ENCODE results near the gene HS1BP3.

The HS1BP3 gene

DNA sequence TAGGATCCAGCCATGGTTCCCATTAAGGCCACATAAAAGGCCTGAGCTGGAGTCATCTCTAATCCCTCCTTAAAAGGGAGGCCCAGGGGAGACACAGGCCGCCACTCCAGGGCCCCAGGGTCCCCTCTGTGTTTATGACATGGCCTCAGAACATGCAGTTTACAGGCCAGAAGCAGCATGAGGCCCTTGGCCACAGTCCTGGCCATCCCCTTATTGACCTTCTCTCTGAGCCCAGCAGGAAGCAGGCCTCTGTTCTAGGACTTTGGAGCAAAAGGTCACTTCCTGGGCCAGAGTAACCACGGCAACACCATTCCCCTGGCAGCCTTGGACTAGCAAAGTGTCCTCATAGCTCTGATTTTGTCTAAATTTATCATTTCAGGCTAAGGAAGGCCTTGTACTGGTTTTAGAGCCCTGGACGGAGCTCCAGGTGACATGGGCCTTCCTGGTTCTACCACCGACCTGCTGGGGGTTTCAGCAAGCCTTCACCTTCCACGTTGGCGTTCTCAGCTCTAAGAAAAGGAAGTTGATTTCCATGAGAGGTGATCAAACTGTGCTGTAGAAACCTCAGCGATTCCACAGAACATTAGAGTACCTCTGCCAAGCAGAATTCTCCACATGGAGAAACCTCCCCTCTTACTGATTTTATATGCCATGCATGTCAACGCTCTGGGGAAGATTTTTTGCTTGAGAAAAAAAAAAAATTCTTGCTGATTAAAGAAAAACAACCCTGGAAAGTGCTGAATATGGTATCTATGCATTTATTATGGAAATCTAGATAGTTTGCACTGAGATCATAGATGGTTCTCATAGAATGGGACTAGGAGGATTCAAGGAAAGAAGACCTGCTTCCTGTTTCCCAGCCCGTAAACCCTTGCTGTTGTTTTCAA is 53.7 kb downstream of the HS1BP3 start:
- DNase-seq, result no peak

DNA sequence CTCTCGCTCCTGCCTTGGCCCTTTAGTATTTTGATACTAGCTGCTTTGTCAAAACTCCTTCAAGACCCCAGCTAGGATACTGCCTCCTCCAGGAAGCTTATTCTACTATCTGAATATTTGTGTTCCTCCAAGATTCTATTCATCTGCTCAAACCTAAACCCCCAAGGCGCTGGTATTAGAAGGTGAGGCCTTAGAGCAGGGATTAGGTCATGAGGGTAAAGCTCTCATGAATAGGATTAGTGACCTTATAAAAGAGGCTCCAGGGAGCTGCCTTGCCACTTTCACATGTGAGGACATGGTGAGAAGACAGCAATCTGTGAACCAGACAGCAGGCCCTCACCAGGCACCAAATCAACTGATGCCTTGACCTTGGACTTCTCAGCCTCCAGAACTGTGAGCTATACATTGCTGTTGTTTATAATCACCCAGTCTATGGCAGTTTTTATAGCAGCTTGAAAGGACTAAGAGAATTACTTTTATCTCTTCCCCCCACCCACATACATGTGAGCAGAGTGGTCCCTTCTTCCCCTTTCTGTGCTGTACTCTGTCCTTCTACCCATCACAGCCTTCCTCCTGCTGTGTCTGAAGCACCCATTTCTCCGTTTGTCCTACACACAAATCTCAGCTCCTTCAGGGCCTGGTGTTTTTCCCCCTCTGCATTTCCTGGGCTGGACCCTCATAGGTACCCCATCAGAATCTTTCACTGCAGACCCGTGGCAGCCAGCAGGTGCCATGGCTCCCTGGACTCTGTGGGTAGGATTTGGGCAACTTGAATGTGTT is 54.5 kb downstream of the HS1BP3 start:
- no peak for DNase-seq

DNA sequence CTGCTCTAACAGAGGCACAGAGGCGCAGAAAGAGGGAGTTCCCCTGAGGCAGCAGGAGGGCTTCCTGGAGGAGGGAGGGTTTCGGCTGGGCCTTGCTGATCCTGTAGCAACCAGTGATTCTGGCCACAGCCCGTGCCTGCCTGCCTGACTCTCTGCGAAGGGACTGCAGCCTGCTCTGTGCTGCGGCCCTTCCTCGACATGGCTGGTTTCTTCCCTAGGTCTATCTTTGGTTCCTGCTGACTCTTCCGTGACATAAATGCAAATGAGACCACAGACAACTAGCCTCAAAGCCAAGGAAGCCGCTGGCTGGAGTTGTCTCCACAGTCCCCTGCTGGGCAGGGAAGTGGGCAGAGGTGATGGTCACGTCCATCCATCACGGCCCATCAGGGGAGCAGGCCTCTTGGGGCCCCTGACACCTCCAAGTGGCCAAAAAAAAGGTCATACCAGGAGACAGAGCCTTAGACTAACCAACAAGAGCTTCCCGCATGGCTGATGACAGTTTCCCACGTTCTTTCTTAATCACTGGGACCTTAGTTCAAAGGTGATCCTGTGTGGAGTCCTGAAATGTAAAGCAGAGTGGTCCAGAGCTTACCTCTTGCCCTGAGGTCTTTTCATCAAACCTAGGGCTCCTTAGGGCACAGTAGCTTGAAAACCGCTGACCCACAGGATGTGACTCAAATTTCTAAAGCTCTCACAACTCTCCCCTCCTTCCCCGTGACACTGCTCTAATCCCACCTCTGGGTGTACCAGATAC is 55.3 kb downstream of the HS1BP3 start:
- DNase-seq, result no peak

DNA sequence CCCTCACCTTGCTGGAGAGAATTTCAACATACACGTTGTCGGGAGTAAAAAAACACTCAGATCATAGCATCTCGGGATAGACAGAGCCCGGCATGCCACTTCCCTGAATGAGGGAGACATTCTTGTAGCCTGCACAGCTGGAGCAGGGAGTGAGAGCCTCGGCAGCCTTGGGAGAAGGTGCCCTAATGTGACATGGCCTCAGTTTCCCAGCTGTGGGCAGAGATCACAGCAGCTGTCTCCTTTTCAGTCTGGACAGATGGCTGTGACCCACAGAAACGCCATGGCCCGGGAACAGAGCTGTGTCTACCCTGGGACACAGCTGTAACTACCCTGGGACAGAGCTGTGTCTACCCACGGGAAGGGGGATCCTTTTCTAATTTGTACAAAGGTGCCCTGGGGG is 55.9 kb downstream of the HS1BP3 start:
- DNase-seq, result no peak

DNA sequence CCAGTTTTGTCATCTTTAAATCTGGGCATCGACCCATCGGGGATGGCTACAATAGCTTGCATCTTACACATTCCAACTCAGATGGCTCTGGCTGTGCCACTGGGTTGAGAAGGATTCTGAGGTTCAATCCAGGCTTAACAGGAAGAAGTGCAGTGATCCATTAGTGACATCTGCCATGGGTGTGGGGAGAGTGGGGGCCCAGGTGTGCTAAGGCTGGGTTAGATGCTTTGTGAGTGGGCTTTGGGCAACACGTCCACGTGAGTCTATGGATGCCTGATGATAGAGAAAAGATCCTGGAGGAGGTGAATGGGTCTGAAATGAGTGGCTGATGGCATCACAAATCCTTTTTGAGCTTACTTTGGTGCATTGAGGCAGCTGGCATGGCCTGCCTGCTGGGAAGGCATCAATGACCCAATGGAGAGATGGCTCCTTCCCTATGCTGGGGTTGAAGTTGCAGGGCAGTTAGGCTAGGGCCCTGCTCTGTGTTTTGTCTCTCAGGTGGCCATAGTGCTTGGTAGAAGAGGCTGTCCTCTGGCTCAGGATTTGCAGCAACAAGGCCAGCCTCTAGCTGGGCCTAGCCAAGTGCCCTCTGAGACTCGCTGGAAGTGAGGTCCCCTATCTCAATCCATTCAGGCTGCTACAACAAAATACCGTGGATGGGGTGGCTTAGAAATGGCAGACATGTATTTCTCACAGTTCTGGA is 56.7 kb downstream of the HS1BP3 start:
- no peak for DNase-seq

DNA sequence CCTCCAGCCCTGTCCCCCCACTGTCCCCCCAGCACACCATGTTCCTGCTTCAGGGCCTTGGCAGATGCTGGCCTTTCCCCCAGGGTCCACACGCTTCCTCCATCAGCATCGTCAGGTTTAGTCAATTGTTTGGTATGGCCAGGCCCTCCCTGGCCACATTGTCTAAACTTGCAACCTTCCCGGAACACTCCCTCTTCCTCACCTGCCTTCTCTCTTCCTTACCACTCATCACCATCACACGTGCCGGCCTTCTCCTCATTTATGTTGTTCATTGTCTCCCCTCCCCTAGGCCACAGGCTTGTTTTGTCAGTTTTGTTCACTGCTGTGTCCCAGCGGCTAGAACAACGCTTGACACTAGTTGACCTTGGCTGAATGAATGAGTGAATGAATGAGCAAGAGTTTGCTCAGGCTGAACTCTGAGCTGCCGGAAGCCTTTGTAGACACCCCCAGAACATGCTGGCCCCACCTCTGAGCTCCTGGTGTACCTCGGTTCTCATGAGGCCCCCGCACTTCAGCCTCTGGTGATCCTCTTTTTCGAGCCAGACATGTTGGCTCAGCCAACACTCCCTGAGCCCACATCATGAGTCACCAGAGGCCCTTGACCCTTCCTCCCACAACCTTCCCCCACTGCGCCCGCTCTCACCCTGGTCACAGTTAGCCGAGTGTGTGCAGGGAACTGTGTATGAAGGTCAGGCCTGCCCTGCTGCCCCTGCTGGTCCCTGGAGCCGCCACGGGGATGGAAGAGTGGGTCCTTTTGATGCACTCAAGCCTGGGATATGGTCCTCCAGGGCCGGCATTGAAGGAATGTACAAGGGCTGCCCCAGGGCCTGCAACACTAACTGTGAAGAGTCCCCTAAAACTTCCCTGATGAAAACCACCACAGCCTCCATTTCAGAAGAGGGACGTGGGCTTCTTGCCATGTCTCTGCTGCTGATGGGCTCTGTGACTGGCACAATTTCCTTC is 57.5 kb downstream of the HS1BP3 start:
- no peak for DNase-seq

DNA sequence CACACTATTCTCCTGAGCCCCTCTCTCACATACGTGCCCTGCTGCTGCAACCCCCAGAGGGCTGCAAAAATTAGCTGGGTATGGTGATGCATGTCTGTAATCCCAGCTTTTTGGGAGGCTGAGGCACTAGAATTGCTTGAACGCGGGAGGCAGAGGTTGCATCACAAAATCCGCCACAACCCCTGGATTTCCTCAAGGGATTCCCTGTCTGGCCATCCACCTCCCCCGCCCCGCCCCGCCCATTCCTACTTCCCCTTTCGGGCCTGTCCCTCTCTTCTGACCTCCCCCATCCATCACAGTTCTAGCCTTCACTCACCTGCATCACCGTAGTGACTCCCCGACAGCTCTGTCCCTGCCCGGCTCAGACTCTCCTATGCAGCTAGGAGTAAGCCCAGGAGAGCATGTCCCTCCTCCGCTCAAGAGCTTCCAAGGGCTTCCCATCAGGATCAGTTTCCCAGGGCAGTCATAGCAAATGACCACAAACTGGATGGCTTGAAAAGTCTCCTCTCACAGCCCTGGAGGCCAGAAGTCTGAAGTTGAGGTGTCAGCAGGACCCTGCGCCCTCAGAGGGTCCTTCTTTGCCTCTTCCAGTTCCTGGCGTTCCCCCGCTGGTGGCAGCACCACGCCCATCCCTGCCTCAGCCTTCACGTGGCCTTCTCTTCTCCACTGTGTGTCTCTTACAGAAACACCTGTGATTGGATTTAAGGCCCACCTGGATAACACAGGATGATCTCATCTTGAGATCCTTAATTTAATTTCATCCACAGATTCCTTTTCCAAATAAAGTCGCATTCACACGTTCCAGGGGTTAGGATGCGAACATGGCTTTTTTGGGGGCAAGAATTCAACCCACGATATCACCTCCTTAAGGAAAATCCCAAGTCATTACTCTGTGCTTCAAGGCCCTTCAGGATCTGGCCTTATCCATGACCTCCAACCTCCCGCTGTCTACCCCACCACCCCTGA is 58.5 kb downstream of the HS1BP3 start:
- DNase-seq, result no peak

DNA sequence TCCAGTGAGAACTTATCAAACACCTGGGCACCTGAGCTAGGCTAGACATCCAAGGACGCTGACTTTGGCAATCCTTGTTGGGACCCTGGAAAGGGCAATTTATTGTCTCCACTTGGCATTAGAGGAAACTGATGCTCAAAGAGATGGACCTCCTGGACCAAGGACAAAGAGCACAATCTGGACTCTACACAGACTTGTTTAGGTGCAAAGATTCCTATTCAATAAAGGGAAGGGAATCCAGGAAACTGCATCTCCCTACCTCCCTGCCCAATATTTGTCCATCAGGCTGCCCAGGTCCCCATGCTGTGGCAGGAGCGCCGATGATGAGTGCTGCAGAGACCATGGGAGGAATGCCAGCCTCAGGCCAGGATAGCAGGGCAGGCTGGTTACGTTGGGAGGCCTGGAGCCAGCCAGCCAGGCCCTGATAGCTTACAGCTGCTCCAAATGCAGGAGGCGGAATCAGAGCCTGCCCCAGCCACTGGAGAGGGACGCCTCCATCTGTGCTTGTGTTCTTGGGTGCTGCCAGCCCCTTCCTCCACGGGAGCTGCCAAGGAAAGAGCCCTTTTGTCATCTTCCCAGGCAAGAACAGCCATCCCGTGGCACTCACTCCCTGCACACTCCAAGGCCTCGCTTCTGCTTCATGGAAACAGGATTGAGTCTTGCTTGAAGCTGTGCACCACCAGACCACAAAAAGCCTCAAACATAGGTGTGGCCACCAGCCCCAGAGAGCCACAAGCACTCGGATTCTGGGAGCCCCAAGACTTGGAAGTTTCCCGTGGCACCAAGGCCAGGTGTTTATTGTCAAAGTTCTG is 60.0 kb downstream of the HS1BP3 start:
- DNase-seq, result no peak

DNA sequence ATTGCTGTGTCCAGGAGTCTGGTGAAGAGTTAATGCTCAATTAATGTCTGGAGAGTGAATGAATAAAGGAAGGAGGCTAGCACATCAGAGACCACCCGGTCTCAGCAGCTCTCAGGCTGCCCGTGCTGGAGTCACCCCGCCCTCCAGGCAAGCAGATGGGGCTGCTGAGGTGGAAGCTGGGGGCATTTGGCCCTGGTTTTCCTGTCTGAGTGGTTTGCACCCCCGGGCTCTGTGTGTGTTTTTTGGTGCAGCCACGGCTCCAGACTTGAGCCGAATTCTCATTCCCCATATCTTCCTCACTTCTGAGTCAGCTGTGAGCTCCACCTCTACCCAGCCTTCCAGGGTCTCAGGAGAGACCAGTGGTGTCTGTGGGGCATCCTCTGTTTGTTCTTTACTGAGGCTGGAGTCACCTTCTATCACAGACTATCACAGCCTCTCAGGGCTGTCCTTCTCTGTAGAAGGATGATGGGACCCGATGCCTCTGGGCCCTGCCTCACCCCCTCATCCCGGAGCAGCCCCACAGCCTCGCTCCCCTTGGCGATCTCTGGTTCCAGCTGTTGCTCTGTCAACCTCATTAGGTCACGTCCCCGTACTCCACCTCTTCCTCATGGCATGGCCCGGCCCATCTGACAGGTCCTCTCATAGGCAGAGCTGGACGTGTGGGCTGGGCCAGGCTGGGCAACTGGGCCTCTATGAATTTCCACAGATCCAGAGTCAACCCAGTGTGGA is 60.8 kb downstream of the HS1BP3 start:
- no peak for DNase-seq

DNA sequence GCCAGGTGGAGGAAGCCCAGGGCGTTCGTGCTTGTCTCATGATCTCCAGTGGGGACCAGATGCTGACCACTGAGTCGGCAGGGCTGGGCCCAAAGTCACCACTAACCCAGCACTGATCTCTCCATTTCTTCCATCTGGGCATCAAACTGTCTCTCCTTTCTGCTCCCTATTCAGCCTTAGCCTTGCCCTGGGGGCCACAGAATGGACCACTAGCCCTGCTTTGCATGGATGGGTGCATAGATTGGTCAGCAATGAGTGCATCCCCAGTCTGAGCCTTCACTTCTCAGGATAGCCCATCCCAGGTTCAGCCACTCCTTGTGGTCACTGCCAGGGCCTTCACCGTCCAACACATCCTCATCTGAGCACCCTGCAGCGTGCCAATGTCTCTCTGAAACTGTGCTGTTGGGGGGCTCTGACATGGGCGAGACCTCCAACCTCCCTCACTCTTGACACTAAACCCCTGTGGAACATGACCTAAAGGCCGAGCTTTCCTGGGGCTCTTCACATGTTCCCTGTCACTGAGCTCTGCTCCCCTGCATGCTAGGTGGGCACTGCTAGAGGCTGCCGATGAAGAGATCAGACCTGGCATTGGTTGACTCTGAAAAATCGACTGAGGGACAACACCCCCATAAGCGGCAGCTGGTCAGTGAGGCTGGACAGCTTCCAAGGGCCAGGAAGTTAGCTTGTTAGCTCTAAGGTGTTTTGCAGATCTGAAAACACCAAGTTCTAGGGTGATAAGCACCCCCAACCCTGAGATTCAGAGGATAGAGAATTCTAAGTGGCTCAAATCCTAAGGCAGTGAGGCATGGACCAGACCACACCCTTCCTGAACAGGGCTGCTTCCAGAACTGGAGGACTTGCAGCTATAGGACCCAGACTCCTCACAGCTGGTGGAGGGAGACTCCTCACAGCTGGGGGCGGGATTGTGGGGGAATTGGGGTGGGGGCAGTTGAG is 61.7 kb downstream of the HS1BP3 start:
- DNase-seq, result no peak

DNA sequence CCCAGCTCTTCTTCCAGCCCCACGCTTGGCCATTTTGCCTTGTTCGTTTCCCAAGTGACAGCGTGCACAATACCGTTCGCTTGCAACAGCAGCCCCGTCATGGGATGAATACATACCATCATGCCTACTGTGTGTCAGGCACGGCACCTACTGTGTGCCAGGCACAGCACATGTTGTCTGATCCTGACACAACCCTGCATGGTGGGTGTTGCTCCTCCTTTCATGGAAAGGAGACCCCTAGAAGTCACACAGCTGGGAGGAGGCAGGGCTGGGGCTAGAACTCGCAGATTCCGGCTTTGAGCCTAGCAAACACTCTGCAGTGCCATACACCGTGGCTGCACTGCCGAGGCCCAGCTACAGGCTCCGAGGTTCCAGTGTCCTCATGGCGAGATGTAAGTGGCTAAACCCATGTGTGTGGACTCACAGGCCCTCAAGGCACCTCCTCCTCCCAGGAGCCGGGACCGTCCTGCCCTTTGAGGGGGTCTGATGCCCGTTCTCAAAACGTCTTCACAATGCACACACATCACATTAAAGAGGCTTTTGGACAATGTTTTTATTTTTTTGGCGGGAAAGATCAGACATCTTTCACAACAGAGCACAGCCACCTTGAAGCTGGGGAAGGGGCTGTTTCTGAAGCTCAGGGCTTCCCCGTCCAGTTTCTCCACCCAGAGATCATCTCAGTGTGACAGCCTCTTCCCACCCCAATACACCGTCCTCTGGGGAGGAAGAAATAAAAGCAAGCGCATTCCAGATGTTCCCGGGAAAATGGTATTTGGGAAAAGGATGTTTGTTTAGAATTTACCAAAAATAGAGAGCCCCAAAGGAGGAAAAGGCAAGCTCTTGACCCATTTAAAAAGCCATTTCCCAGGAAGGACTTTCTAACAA is 64.9 kb downstream of the HS1BP3 start:
- no peak for DNase-seq

DNA sequence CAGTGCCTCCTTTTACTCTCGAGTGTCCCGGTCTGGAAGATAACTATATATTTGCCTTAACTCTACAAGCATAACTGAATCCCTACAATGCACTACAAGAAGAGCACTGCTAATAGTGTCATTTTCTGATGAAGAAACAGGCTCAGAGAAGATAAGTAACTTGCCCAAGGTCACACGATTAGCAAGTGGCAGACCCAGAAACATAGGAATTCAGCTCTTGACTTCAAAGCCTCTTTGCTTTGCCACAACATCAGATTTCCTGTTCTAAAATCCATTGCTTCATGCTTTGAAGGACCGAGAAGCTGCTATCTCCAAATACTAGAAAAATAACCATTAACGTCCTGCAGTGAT is 65.6 kb downstream of the HS1BP3 start:
- no peak for DNase-seq

DNA sequence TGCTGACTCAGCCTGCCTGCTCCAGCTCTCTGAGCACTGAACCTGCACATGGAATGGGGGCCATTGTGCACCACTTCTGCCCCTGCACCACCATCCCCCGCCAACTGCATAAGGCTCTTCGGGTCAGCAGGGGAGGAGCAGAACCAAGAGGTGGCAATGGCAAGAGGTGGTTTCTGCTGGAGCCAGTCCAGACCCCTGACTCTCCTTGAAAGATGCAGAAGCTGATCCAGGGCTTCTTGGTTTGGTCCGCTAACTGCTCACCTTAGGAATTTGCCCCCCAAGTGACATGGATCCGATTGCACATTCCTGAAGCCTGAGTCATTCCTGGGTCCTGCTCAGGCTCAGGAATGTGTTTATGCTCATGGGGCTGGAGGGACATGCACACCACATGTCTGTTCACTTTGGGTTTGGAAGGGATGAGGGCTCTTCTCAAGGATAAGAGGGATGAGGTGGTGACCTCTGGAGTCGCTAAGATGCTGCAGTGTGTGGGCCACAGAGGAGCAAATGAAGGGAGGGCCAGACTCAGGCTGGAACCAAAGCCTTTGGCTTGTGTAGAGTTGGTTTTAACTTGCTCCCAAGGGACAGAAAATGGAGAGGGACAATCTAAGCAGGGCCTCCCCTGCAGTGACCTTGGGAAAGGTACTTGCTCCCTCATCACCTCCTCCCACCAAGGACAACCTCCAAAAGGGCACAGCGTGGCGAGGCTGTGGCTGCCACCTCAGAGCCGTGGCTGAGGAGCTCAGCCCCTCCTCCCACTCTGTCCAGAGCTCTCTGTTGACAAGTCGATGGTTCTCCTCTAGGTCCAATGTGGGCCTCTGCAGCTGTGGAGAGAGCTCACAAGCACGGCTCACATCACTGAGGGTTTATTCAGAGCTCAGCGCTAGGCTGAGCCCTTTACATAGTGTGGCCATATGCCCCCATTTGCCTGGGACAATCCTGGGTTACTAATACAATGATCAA is 66.2 kb downstream of the HS1BP3 start:
- DNase-seq, result no peak

DNA sequence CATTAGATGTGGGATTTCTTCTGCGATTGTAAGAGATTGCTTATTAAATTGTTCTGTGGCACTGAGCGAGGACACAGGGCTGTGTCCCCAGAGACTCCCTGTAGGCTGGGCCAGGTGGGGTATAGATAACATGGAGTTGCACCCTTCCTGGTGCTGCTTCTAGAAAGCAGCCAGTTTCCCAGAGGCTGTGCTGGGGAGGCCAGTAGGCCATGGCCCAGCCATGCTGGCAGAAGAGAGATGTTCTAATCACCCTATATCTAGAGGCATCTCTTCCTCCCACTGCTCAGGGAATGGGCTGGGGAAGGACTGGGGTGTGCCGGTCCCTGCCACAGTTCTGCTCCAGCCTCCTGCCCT is 66.9 kb downstream of the HS1BP3 start:
- DNase-seq, result no peak

DNA sequence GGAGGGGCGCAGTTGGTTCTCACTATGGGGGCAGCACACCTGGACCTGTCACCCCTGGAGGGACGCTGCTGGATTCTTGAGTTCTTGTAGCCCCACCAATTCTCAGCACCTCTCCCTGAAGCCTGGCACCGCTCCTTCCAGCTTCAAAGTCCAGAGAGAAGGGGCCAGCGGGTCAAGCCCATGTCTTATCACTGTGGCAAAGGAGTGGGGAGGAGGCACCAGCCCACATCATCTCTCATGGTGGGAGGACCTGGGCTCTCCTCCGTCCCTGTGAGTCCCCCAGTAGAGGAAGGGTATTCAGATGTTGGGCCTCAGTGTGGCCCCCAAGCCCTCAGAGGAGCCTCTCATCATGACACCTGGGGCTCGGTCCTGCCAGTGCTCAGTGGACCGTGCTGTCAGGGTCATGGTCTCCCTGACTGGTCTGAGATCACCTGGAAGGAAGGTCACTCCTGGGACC is 67.4 kb downstream of the HS1BP3 start:
- no peak for DNase-seq

Measured in activated CD4-positive, alpha-beta T cell treated with anti-CD3 and anti-CD28 coated beads for 48 hours (primary cell).